GM23338 (cell line): ENCODE data around the gene FRMD4A. TPM values are rescaled to one million over a fixed set of nuclear protein-coding genes. Genes with fewer than 3 reads are reported as not detected.

ENCODE experiments used
- ATAC-seq: fragments of 200-7000 bp; cut with Tn5 transposase; 3 replicates; pipeline ENCODE4 v1.9.1; 2020
- DNase-seq: peaks from one replicate; pipeline ENCODE4 v3.0.0-alpha.2; 2015; ENCODE audit warnings: low spot score
- H2AFZ ChIP-seq: fragments of 200-600 bp; sonication (generic); 2 replicates; pipeline ENCODE4 v1.8.0; 2016; ENCODE audit warnings: antibody characterized with exemption, mild to moderate bottlenecking, moderate library complexity
- H3F3A ChIP-seq: fragments of 200-600 bp; sonication (generic); replicated peaks from 2 replicates; pipeline ENCODE4 v1.8.0; 2017; ENCODE audit warnings: antibody characterized with exemption, mixed run types, low read depth
- H3K27ac ChIP-seq: fragments of 200-600 bp; sonication (generic); 2 replicates; pipeline ENCODE4 v1.6.1; 2016; ENCODE audit warnings: low read depth
- H3K27me3 ChIP-seq: fragments of 200-600 bp; sonication (generic); 2 replicates; pipeline ENCODE4 v1.8.0; 2016; ENCODE audit warnings: mild to moderate bottlenecking, mixed run types, moderate library complexity; ENCODE audit not compliant: insufficient read depth
- H3K36me3 ChIP-seq: fragments of 200-600 bp; sonication (generic); 2 replicates; pipeline ENCODE4 v1.8.0; 2016; ENCODE audit warnings: mild to moderate bottlenecking; ENCODE audit not compliant: insufficient read depth
- H3K4me1 ChIP-seq: fragments of 200-600 bp; sonication (generic); 2 replicates; pipeline ENCODE4 v1.8.0; 2016; ENCODE audit warnings: mild to moderate bottlenecking, moderate library complexity; ENCODE audit not compliant: insufficient read depth
- H3K4me2 ChIP-seq: fragments of 200-600 bp; sonication (generic); 2 replicates; pipeline ENCODE4 v1.7.1; 2017; ENCODE audit warnings: mixed run types
- H3K4me3 ChIP-seq: fragments of 200-600 bp; sonication (generic); 2 replicates; pipeline ENCODE4 v1.6.1; 2016; ENCODE audit warnings: mixed run types
- H3K79me2 ChIP-seq: fragments of 200-600 bp; sonication (generic); replicated peaks from 2 replicates; pipeline ENCODE4 v1.8.0; 2017; ENCODE audit warnings: mild to moderate bottlenecking; ENCODE audit not compliant: insufficient read depth
- H3K9me2 ChIP-seq: fragments of 200-600 bp; sonication (generic); 2 replicates; pipeline ENCODE4 v1.8.0; 2017; ENCODE audit not compliant: insufficient read depth
- H4K20me1 ChIP-seq: fragments of 200-600 bp; sonication (generic); replicated peaks from 2 replicates; pipeline ENCODE4 v1.8.0; 2017; ENCODE audit warnings: mild to moderate bottlenecking; ENCODE audit not compliant: insufficient read depth
- H3K27ac Mint-ChIP-seq: 2 replicates; pipeline ENCODE4 v1.8.0; 2020; ENCODE audit warnings: inconsistent platforms, mild to moderate bottlenecking, moderate library complexity, mixed read lengths
- H3K27me3 Mint-ChIP-seq: 3 replicates; pipeline ENCODE4 v1.8.0; 2022; ENCODE audit warnings: low read depth, mild to moderate bottlenecking, moderate library complexity, mixed read lengths, inconsistent platforms; ENCODE audit not compliant: insufficient read depth, poor library complexity
- H3K36me3 Mint-ChIP-seq: 3 replicates; pipeline ENCODE4 v1.8.0; 2021; ENCODE audit warnings: low read depth, mild to moderate bottlenecking, inconsistent platforms, moderate library complexity, mixed read lengths
- H3K4me1 Mint-ChIP-seq: 3 replicates; pipeline ENCODE4 v1.8.0; 2020; ENCODE audit warnings: mild to moderate bottlenecking, inconsistent platforms, mixed read lengths
- H3K4me3 Mint-ChIP-seq: 3 replicates; pipeline ENCODE4 v1.8.0; 2021; ENCODE audit warnings: moderate library complexity, mild to moderate bottlenecking, inconsistent platforms, mixed read lengths
- H3K9me3 Mint-ChIP-seq: 3 replicates; pipeline ENCODE4 v1.8.0; 2020; ENCODE audit warnings: moderate library complexity, mild to moderate bottlenecking, inconsistent platforms, mixed read lengths
- CREB1 ChIP-seq: fragments of 250-450 bp; sonication (Bioruptor Pico); IDR thresholded peaks from 2 replicates; pipeline ENCODE4 v1.5.0; 2020; ENCODE audit warnings: low read depth, mild to moderate bottlenecking, moderate library complexity
- CTCF ChIP-seq, 2 experiments: fragments of 200-600 bp in 1 of 2; sonication (generic) in 1 of 2; conservative IDR thresholded peaks; 2 replicates each; pipeline versions ENCODE4 v1.5.1 to v1.6.1; 2016 to 2017; ENCODE audit warnings: antibody characterized with exemption in 2 of 2, low read depth in 2 of 2, mild to moderate bottlenecking in 2 of 2, moderate library complexity in 1 of 2
- ETS1 ChIP-seq: IDR thresholded peaks from 2 replicates; pipeline ENCODE4 v1.6.1; 2016; ENCODE audit warnings: antibody characterized with exemption
- EZH2 ChIP-seq: fragments of 200-600 bp; sonication (generic); IDR thresholded peaks from one replicate; pipeline ENCODE4 v1.8.0; 2017; ENCODE audit warnings: antibody characterized with exemption, mild to moderate bottlenecking, low read depth; ENCODE audit not compliant: unreplicated experiment
- JUNB ChIP-seq: IDR thresholded peaks from one replicate; pipeline ENCODE4 v1.6.1; 2016; ENCODE audit warnings: antibody characterized with exemption; ENCODE audit not compliant: unreplicated experiment
- NANOG ChIP-seq: IDR thresholded peaks from 2 replicates; pipeline ENCODE4 v1.6.1; 2016; ENCODE audit warnings: antibody characterized with exemption, borderline replicate concordance
- POLR2AphosphoS5 ChIP-seq: IDR thresholded peaks from 2 replicates; pipeline ENCODE4 v1.6.1; 2016; ENCODE audit warnings: antibody characterized with exemption, low read depth
- REST ChIP-seq: IDR thresholded peaks from one replicate; pipeline ENCODE4 v1.6.1; 2018; ENCODE audit warnings: antibody characterized with exemption; ENCODE audit not compliant: unreplicated experiment
- polyA plus RNA-seq: library from polyadenylated mRNA; unstranded; fragments of >200 nt; fragmentation: Nextera tagmentation; extraction: Ambion mirVana; gene quantifications from 2 replicates; pipeline ENCODE4 v1.2.1, GENCODE V29; 2016
- total RNA-seq: library from RNA; depleted of rRNA; stranded (reverse); fragments of >200 nt; shearing (Covaris generic); gene quantifications from 2 replicates; pipeline ENCODE4 v1.2.3, GENCODE V29; 2014

Gene FRMD4A
- total and polyA plus RNA-seq, 2 experiments from 2014 or later: 14.0 to 20.1 TPM

GRCh38 chr10:13928451-13928850 is 402.3 kb downstream of the FRMD4A start:
- Mint-ChIP-seq H3K9me3 (no peaks in the 10 kb centered on the region), H3K27me3 (peaks cover 1% of the 10 kb centered on the region), H3K4me1 (peaks cover 9% of the 10 kb centered on the region), H3K27ac (0 out of 2 replicates have a peak overlapping the region, but pooled peaks have one; percentile 43), H3K36me3 (no peaks in the 10 kb centered on the region), H3K4me3 (no peak overlapping the region)
- H3K4me3 ChIP-seq: no peak overlapping the region
- no peaks in the 10 kb centered on the region for H4K20me1 ChIP-seq
- H3K4me1 ChIP-seq: peaks cover 15% of the 10 kb centered on the region
- no peak overlapping the region; the same call in 1 of the 2 replicates for H3K4me2 ChIP-seq
- H3K36me3 ChIP-seq: no peaks in the 10 kb centered on the region
- no peaks in the 10 kb centered on the region for H3K27me3 ChIP-seq
- H3K27ac ChIP-seq: no peak overlapping the region
- no peak overlapping the region for H2AFZ ChIP-seq
- H3K9me2 ChIP-seq: no peaks in the 10 kb centered on the region
- DNase-seq: no peak
- no peaks in the 10 kb centered on the region for H3F3A ChIP-seq
- TF ChIP-seq REST (no peak), EZH2 (no peak), CREB1 (CRISPR knock-in tag) (no peak), NANOG (no peak), JUNB (no peak), CTCF (conservative IDR thresholded peaks at IDR 0.05; ENCODE audit: low read depth in 2 of 2) (no peak), ETS1 (no peak)
- peak; percentile 86 for ATAC-seq
- no peaks in the 10 kb centered on the region for H3K79me2 ChIP-seq

GRCh38 chr10:13925971-13926780 is 404.5 kb downstream of the FRMD4A start:
- H3K27ac Mint-ChIP-seq: no peak overlapping the region
- no peak for TF ChIP-seq POLR2AphosphoS5
- no peak for TF ChIP-seq NANOG

More at GRCh38 chr10:13925971-13926780, 404.5 kb downstream of the FRMD4A start:
- ATAC-seq (no peak), DNase-seq (no peak)
- Histone ChIP-seq H3K4me3 (no peak overlapping the region), H3K79me2 (no peaks in the 10 kb centered on the region), H4K20me1 (no peaks in the 10 kb centered on the region), H3K27me3 (no peaks in the 10 kb centered on the region), H3K27ac (no peak overlapping the region), H3F3A (no peaks in the 10 kb centered on the region), H3K36me3 (no peaks in the 10 kb centered on the region), H2AFZ (no peak overlapping the region), H3K4me2 (no peak overlapping the region), H3K9me2 (no peaks in the 10 kb centered on the region), H3K4me1 (peaks cover 15% of the 10 kb centered on the region)
- Mint-ChIP-seq H3K27me3 (no peaks in the 10 kb centered on the region), H3K4me3 (no peak overlapping the region), H3K4me1 (peaks cover 9% of the 10 kb centered on the region), H3K36me3 (no peaks in the 10 kb centered on the region), H3K9me3 (no peaks in the 10 kb centered on the region)
